ENCODE data around the gene LDLRAD3.

DNA sequence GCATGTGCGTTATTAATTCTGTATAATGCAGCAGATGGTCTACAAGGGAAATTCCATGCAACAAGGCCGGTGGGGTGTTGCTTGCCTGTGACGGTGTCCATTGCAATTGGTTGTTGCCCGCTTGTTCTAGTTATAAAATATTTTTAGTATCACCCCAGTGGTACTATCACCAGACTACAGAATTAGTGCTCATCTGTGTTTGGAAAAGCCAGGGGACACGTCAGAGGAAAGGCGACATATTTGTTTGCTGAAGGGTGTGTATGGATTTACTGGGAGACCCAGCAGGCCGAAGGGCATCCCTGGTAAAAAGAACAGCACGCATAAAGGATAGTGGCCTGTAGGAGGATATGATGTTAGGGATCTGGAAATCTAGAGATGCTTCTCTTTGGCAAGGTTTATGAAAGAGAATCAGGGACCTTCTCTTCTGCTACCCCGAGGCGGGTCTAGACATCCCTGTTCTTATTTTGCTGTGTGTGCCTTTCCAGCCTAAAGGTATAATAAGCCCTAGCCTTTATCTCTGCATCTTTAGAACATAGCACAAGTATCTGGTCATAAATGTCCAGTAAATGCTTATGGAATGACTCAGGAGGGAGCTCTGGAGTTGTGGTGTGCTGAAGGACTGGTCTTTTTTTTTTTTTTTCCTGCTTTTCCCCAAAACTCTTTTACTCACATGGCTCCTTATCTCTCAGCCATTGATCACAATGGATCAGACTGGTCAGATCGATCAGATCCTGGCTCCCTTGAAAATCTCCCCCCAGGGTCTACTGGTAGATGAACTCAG, 90.9 kb downstream of the LDLRAD3 start:
- TF ChIP-seq, protein P1, sequence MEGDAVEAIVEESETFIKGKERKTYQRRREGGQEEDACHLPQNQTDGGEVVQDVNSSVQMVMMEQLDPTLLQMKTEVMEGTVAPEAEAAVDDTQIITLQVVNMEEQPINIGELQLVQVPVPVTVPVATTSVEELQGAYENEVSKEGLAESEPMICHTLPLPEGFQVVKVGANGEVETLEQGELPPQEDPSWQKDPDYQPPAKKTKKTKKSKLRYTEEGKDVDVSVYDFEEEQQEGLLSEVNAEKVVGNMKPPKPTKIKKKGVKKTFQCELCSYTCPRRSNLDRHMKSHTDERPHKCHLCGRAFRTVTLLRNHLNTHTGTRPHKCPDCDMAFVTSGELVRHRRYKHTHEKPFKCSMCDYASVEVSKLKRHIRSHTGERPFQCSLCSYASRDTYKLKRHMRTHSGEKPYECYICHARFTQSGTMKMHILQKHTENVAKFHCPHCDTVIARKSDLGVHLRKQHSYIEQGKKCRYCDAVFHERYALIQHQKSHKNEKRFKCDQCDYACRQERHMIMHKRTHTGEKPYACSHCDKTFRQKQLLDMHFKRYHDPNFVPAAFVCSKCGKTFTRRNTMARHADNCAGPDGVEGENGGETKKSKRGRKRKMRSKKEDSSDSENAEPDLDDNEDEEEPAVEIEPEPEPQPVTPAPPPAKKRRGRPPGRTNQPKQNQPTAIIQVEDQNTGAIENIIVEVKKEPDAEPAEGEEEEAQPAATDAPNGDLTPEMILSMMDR (IDR thresholded peaks at IDR 0.05 in 2 of 3, conservative IDR thresholded peaks at IDR 0.05 in 1 of 3; ENCODE audit: borderline replicate concordance in 1 of 3, insufficient read depth in 1 of 3, low read depth in 2 of 3, low read length in 2 of 3), result no peak
- TF ChIP-seq SP1 (IDR thresholded peaks at IDR 0.05; ENCODE audit: low read depth) (no peak), YY1 (IDR thresholded peaks at IDR 0.05; ENCODE audit: extremely low read depth, insufficient replicate concordance, low read depth, low read length) (no peak)
- TF ChIP-seq, protein P2, sequence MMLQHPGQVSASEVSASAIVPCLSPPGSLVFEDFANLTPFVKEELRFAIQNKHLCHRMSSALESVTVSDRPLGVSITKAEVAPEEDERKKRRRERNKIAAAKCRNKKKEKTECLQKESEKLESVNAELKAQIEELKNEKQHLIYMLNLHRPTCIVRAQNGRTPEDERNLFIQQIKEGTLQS (IDR thresholded peaks at IDR 0.05), result no peak
- TF ChIP-seq, protein P3, sequence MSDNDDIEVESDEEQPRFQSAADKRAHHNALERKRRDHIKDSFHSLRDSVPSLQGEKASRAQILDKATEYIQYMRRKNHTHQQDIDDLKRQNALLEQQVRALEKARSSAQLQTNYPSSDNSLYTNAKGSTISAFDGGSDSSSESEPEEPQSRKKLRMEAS (IDR thresholded peaks at IDR 0.05), result no peak
